PC-3 (cell line): ENCODE data around the gene CLN3.

ENCODE experiments used
- CTCF ChIP-seq: fragments of 300-600 bp; sonication (generic); conservative IDR thresholded peaks from 2 replicates; pipeline ENCODE4 v1.5.1; 2017; ENCODE audit warnings: antibody characterized with exemption, low read depth, mild to moderate bottlenecking, low read length
- EZH2 ChIP-seq: fragments of 300-600 bp; sonication (generic); IDR thresholded peaks from one replicate; pipeline ENCODE4 v1.6.1; 2017; ENCODE audit warnings: antibody characterized with exemption, mild to moderate bottlenecking, low read length; ENCODE audit not compliant: unreplicated experiment

GRCh38 chr16:28495098-28495793, 3.4 kb upstream of the CLN3 start:
- TF ChIP-seq CTCF (no peak), EZH2 (no peak)
